Mesothelial cell of epicardium (in vitro differentiated cells): ENCODE data around the gene ARSG. TPM values are rescaled to one million over a fixed set of nuclear protein-coding genes. Genes with fewer than 3 reads are reported as not detected.
"Not testable (repeated sequence)": the region's sequence is repeated elsewhere in the genome, so short reads cannot be mapped to it uniquely, and the experiment has no call there.

Source experiments
- DNase-seq, 2 experiments: peaks; one replicate each; pipeline ENCODE4 v3.0.0; 2021; ENCODE audit warnings: low spot score in 2 of 2; ENCODE audit not compliant: unreplicated experiment in 2 of 2
- H3K27ac Mint-ChIP-seq: 2 replicates; pipeline ENCODE4 v1.8.0; 2021; ENCODE audit warnings: mixed read lengths
- H3K27me3 Mint-ChIP-seq: 2 replicates; pipeline ENCODE4 v1.8.0; 2021; ENCODE audit warnings: low read depth, mixed read lengths
- H3K36me3 Mint-ChIP-seq: 2 replicates; pipeline ENCODE4 v1.8.0; 2021; ENCODE audit warnings: mixed read lengths
- H3K4me1 Mint-ChIP-seq: 2 replicates; pipeline ENCODE4 v1.8.0; 2021; ENCODE audit warnings: mixed read lengths
- H3K4me3 Mint-ChIP-seq: 2 replicates; pipeline ENCODE4 v1.8.0; 2021; ENCODE audit warnings: mild to moderate bottlenecking, moderate library complexity, mixed read lengths
- H3K9me3 Mint-ChIP-seq: 2 replicates; pipeline ENCODE4 v1.8.0; 2021; ENCODE audit warnings: mixed read lengths
- CTCF ChIP-seq: fragments of 200-600 bp; sonication (generic); IDR thresholded peaks from one replicate; pipeline ENCODE4 v1.5.0; 2021; ENCODE audit warnings: antibody characterized with exemption; ENCODE audit not compliant: unreplicated experiment
- total RNA-seq: library from RNA; stranded (reverse); gene quantifications from 3 replicates; pipeline ENCODE4 v1.2.1, GENCODE V29; 2021

The ARSG gene
- total RNA-seq, 1 donor from 2014 or later: 7.8 TPM

GRCh38 chr17:68353111-68353521, 61.8 kb downstream of the ARSG start:
- no peak for TF ChIP-seq CTCF
- Mint-ChIP-seq H3K9me3 (no peaks in the 10 kb centered on the region), H3K36me3 (no peaks in the 10 kb centered on the region), H3K27ac (no peak overlapping the region), H3K27me3 (no peaks in the 10 kb centered on the region), H3K4me3 (no peak overlapping the region), H3K4me1 (no peaks in the 10 kb centered on the region)
- no peak for DNase-seq

DNA sequence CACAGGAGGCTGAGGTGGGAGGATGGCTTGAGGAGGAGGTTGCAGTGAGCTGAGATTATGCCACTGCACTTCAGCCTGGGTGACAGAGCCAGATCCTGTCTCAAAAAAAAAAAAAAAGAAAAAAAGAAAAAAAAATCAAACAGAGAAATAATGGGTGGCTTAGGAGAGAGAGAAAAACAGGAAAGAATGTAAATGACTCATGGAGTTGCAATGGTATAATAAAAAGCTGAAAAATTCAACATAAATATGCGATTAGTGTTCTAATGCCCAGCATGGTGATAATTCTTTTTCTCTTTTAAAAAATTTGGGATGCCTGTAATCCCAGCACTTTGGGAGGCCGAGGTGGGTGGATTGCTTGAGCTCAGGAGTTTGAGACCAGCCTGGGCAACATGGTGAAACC, 63.0 kb downstream of the ARSG start:
- not testable (repeated sequence) for H3K27ac Mint-ChIP-seq, H3K27me3 Mint-ChIP-seq, H3K4me1 Mint-ChIP-seq, H3K4me3 Mint-ChIP-seq, DNase-seq, H3K36me3 Mint-ChIP-seq, H3K9me3 Mint-ChIP-seq

DNA sequence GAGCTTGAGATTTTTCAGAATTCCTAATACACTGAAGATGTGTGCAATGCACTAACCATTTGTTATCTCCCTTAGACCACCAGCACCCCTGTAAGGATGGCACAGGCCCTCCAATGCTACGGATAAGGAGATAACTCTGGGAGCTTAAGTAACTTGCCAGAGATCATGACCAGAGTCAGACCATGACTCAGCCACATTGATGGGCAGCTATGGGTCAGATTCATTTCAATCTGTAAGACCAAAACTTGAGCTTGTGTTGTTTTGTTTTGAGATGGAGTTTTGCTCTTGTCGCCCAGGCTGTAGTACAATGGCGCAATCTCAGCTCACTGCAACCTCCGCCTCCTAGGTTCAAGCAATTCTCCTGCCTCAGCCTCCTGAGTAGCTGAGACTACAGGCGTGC, 63.8 kb downstream of the ARSG start:
- not testable (repeated sequence) for H3K27me3 Mint-ChIP-seq, H3K4me1 Mint-ChIP-seq, DNase-seq, H3K9me3 Mint-ChIP-seq, H3K4me3 Mint-ChIP-seq, H3K36me3 Mint-ChIP-seq, H3K27ac Mint-ChIP-seq

DNA sequence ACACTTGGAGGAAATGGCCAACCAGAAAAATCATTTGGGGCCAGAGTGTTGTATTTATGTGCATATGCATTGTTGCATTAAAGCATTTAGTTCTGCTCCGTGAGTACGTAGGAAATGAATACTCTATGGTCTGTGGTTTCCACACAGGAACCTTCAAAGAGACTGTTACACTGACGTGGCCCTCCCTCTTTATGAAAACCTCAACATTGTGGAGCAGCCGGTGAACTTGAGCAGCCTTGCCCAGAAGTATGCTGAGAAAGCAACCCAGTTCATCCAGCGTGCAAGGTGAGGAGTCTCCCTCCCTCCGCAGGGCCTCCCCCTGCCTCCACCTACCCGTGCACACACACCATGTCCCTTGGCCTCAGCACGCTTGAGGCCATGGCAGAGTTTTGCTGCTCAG, 65.2 kb downstream of the ARSG start:
- no peak for DNase-seq
- Mint-ChIP-seq H3K4me3 (no peak overlapping the region), H3K27me3 (no peaks in the 10 kb centered on the region), H3K9me3 (no peaks in the 10 kb centered on the region), H3K36me3 (peaks cover 5% of the 10 kb centered on the region), H3K4me1 (no peaks in the 10 kb centered on the region), H3K27ac (no peak overlapping the region)
- TF ChIP-seq CTCF: no peak

- Mint-ChIP-seq H3K27me3 (no peaks in the 10 kb centered on the region), H3K9me3 (no peaks in the 10 kb centered on the region), H3K4me1 (no peaks in the 10 kb centered on the region), H3K36me3 (peaks cover 5% of the 10 kb centered on the region), H3K27ac (no peak overlapping the region), H3K4me3 (no peak overlapping the region)
- no peak for TF ChIP-seq CTCF
- DNase-seq: no peak
Measured at GRCh38 chr17:68356949-68357455, 65.7 kb downstream of the ARSG start.

GRCh38 chr17:68357886-68358285, 66.6 kb downstream of the ARSG start:
- H3K27ac Mint-ChIP-seq: no peak overlapping the region
- H3K27me3 Mint-ChIP-seq: no peaks in the 10 kb centered on the region
- TF ChIP-seq CTCF: no peak
- H3K9me3 Mint-ChIP-seq: no peaks in the 10 kb centered on the region
- peaks cover 5% of the 10 kb centered on the region for H3K36me3 Mint-ChIP-seq
- no peak for DNase-seq
- H3K4me3 Mint-ChIP-seq: no peak overlapping the region
- no peaks in the 10 kb centered on the region for H3K4me1 Mint-ChIP-seq

DNA sequence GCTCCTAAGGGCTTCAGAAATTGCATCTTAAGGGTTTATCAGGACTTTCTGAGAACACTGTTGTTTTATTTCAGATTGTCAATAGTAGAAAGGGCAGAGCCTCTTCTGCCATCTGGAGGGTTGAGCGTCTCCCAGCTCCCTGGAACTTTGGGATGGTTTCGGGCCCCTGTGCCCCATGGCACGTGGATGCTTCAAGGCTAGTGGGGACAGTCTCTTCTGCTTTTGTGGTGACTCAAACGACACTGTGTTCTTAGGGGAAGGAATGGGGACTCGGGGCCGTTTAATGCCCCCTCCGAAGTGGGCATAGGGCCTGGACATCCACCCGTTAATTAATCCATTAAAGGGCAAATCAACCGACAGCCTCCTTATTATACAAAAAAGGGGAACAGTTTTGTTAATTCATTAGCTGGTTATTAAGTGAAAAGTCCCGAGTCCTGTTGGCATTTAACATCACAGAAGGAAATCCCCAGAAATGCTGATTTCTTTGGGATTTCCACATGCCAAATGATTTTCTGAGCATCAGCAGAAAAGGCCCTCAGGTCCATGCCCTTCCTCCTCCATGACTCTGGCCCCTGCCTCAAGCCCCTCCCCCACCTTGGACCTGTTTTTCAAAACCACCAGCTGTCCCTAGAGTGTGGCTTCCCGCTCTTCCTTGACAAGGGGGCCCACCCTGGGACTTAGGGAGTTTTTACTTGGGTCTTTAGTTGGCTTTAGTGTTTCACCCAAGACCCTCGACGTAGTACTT, 68.7 kb downstream of the ARSG start:
- Mint-ChIP-seq H3K36me3 (peaks cover 5% of the 10 kb centered on the region), H3K9me3 (no peaks in the 10 kb centered on the region), H3K4me3 (no peak overlapping the region), H3K27me3 (no peaks in the 10 kb centered on the region), H3K27ac (no peak overlapping the region), H3K4me1 (no peaks in the 10 kb centered on the region)
- no peak for DNase-seq
- TF ChIP-seq CTCF: no peak
